ENCODE measurements around the gene CYP4B1. TPM values are rescaled to one million over a fixed set of nuclear protein-coding genes. Genes with fewer than 3 reads are reported as not detected.
"Not testable (repeated sequence)": the region's sequence is repeated elsewhere in the genome, so short reads cannot be mapped to it uniquely, and the experiment has no call there.

CYP4B1 gene
- polyA plus RNA-seq, 10 donors: 0.28 to 0.96 (median 0.51) TPM; not detected in 6

DNA sequence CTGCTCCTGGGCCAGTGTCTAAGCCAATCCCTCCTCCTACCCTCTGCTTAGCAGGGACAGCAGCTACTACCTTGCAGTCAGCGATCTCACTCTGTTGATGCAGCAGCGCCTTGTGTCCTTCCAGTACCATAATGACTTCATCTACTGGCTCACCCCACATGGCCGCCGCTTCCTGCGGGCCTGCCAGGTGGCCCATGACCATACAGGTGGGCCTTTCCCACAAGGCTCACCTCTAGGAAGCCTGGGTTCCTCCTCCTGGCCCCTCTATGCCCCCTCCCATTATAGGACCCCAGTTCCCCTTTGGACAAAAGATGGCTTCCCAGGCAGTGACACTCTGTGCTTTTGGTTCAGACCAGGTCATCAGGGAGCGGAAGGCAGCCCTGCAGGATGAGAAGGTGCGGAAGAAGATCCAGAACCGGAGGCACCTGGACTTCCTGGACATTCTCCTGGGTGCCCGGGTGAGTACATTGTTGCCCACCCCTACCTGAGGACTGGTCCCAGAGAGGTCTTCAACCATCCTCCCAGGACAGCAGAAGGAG lies 15.1 kb downstream of the CYP4B1 start:
- DNase-seq: no peak

DNA sequence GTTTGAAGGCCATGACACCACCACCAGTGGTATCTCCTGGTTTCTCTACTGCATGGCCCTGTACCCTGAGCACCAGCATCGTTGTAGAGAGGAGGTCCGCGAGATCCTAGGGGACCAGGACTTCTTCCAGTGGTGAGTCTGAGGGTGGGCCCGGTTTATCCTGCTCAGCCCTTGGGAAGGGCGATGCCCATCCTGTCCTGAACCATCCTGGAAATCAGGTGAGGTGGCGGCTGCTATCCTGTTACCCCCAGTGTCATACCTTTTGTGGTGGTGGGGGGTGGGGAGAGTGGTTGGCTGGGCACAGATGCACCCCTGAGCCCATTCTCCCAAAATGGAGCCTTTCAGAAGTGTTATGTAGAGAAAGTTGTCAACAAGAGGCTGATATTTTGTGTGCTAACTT lies 16.3 kb downstream of the CYP4B1 start:
- no peak for DNase-seq

DNA sequence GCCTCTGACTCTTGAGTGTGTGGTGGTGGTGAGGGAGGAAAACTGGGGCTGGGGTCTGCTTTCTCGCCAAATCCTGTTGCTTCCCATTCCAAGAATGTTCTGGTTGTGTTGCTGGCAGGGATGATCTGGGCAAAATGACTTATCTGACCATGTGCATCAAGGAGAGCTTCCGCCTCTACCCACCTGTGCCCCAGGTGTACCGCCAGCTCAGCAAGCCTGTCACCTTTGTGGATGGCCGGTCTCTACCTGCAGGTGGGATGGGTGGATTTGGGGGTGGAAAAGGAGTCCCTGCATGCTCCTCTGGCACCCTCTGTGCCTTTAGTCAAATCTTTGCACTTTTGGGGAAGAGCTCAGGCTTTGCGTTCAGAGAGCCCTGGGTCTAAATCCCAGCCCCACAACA lies 18.1 kb downstream of the CYP4B1 start:
- DNase-seq: no peak

DNA sequence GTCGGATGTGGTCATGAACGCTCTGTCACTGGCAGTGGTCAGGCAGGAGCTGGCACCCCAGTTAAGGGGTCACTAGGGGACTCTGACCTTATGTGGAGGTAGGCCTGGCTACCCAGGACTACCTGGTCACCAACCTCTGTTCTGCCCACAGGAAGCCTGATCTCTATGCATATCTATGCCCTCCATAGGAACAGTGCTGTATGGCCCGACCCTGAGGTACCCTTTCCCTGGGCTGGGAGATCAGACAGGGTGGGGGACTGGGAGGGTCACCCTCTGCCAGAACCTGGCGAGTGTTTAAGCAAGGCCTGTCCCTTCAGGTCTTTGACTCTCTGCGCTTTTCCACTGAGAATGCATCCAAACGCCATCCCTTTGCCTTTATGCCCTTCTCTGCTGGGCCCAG lies 19.0 kb downstream of the CYP4B1 start:
- no peak for DNase-seq

DNA sequence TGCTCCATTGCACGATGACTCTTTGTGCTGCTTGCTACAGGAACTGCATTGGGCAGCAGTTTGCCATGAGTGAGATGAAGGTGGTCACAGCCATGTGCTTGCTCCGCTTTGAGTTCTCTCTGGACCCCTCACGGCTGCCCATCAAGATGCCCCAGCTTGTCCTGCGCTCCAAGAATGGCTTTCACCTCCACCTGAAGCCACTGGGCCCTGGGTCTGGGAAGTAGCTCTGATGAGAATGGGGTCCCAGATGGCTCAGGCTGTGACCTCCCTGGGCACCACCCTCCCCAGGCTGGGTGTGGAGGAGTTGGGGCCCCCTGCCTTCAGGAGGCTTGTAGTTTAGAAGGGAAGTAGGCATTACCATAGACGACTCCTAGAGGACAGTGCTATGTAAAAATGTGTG lies 19.7 kb downstream of the CYP4B1 start:
- no peak for DNase-seq

DNA sequence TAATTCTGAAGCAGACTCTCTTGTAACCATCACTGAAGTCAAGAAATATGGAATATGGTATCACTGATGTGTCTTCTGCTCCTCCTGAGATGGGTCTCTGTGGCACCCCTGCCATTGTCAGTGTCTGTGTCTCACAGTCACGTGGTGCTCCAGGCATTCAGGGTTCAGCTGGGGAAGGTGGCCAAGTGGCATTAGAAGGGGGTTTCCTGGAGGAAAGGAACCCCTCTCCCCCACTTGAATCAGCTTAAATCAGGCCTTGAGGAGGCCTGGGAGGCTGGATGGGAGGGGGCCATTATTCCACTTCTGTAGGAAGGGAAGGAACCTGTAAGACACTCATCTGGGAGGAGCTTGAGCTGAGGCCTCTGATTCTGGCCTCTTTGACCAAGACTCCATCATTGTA lies 20.5 kb downstream of the CYP4B1 start:
- DNase-seq: no peak

DNA sequence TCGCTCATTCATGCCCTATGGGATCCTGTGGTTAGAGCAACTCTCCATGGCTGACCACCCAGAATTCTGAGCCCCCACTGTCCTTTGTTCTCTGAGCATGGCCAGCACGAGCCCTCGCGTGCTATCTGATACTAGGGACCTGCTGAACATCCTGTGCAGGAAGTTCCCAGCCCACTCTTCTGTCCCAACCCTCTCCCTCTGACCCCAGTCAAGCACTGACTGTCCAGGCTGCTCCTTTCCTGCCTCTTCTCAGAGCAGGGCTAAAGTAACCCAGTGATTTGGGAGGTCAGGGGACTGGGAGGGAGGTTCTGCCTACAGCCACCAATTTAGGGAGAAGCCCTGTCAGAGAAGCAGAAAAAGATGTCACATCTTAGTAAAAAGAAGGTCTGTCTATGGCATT lies 21.2 kb downstream of the CYP4B1 start:
- DNase-seq: no peak

DNA sequence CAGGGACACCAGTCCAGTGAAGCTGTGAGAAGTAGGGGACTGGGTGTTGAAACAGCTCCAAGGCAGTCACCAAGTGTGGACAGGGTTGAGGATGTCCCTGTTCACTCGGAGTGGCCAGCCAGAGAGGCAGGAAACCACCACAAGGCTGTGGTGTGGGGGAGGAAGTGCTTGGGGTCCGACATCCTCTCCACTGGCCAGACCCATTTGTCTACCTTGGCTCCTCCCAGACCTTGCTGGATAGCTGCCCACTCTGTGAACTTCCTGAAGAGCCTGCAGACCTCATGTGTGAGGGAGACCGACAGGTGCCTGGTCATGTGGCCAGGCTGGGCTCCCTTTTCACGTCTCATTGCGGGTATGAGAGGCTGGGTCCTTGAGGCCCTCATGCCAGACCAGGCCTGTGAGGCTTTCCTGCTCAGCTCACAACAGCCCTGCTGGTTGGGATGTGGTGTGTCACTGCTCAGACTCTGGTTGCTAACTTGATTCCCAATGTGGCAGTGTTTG lies 21.8 kb downstream of the CYP4B1 start:
- DNase-seq: no peak

DNA sequence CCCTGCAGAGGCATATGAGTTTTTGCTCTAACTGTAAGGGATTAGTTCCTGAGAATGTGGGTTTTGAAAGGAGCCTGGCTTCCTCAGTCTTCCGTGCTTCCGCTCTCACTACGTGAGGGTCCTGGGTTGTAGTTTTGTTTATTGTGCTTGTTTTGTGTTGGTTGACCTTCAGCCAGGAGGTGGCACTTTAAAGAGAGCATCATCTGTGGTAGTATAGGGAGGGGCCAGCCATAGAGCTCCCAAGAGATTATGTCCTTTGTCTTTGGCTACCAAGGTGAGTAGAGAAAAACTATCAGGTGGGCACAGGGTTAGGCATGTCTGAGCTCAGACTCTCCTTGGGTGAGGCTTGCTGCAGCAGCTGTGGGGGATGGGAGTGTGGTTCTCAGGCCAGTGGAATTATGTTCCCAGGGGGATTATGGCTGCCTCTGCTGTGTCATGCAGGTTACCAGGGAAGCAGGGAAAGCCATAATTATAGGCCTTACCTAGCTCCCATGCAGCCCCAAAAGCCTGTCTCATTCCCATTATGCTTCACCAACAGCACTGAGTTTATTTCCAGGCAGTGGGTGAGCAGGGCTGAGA lies 23.5 kb downstream of the CYP4B1 start:
- no peak for DNase-seq

DNA sequence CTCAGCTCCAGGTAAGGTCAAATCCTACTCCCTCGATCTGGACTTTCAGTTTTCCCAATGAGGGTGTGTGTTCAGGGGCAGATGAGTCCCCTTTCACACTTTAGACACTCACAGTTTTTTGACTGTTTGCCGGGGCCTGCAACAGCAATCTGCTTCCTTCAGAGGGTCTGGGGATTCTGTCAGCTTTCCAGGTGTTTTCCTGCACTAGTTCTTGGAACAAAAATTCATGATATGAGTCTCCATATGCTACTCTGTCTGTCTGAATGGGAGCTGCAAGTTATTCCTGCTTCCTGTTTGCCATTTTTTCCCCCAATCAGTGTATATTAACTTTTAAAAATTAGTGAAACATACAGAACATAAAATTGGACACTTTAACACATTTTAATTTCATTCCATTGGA lies 24.3 kb downstream of the CYP4B1 start:
- DNase-seq: no peak

DNA sequence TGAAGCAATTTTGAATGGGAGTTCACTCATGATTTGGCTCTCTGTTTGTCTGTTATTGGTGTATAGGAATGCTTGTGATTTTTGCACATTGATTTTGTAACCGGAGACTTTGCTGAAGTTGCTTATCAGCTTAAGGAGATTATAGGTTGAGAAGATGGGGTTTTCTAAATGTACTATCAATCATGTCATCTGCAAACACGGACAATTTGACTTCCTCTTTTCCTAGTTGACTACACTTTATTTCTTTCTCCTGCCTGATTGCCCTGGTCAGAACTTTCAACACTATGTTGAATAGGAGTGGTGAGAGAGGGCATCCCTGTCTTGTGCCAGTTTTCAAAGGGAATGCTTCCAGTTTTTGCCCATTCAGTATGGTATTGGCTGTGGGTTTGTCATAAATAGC lies 28.0 kb downstream of the CYP4B1 start:
- not testable (repeated sequence) for DNase-seq

DNA sequence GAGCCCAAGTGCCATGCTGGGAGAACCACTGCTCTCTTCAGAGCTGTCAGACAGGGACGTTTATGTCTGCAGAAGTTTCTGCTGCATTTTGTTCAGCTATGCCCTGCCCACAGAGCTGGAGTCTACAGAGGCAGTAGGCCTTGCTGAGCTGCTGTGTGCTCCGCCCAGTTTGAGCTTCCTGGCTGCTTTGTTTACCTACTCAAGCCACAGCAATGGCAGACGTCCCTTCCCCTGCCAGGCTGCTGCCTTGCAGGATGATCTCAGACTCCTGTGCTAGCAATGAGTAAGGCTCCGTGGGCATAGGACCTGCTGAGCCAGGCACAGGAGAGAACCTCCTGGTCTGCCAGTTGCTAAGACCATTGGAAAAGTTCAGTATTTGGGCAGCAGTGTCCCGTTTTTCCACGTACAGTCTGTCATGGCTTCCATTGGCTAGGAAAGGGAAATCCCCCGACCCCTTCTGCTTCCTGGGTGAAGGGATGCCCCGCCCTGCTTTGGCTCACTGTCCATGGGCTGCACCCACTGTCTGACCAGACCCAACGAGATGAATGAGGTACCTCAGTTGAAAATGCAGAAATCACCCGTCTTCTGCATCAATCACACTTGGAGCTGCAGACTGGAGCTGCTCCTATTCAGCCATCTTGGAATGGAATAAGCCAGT lies 31.9 kb downstream of the CYP4B1 start:
- DNase-seq: no peak

DNA sequence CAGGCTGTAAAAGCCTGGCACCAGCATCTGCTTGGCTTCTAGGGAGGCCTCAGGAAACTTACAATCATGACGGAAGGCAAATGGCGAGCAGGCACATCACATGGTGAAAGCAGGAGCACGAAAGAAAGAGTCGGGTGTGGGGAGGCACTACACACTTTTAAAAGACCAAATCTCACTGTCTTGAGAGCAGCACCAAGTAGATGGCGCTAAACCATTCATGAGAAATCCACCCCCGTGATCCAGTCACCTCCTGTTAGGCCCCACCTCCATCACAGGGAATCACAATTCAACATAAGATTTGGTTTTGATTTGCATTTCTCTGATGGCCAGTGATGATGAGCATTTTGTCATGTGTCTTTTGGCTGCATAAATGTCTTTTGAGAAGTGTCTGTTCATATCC lies 36.6 kb downstream of the CYP4B1 start:
- not testable (repeated sequence) for DNase-seq

DNA sequence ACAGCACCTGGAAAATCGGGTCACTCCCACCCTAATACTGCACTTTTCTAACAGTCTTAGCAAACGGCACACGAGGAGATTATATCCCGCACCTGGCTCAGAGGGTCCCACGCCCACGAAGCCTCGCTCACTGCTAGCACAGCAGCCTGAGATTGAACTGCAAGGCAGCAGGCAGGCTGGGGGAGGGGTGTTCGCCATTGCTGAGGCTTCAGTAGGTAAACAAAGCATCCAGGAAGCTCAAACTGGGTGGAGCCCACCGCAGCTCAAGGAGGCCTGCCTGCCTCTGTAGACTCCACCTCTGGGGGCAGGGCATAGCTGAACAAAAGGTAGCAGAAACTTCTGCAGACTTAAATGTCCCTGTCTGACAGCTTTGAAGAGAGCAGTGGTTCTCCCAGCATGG lies 47.5 kb downstream of the CYP4B1 start:
- not testable (repeated sequence) for DNase-seq

DNA sequence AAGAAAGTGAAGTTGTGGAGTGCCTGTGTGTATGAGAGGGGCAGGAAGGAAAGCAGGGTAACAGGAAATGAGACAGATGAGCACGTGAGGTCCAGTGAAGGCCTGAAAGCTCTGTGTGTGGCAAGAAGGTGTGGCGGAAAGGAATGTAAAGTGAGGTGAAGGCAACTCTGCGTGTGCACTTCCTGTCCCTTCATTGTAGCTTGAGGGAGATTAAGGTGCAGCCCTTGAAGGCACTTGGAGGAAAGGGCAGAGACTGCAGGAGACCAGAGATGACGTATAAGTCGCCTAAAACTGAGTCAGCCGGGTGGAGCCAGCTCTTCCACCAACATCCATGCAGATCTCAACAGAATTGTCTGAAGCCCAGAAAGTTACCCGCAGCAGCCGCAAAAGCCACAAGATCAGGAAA lies 58.8 kb downstream of the CYP4B1 start:
- not testable (repeated sequence) for DNase-seq

DNA sequence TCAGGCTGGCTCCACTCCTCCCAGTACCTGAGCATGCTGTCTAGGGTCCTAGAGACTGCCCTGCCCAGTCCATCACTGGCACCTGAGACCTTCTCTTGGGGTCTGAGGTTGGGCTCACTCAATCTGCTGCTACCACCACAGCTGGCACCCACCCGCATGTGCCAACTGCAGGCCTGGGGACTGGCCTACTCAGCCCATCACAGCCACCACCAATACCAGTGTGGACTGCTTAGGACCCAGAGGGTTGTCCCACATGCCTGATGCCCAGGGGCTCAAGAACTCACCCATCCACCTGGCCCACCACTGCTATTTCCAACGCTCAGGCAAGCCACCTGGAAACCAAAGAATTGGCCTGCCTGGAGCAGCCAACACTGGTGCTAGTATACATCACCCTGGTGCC lies 63.5 kb downstream of the CYP4B1 start:
- DNase-seq: no peak

Other genes starting within 250 kb of the CYP4B1 start
- not detected for gene KNCN, start 247.4 kb upstream of the CYP4B1 start, polyA plus RNA-seq (ENCODE audit: insufficient read length in 10 of 10)
- gene MKNK1, start 194.8 kb upstream of the CYP4B1 start, polyA plus RNA-seq (ENCODE audit: insufficient read length in 10 of 10): 10 to 100 TPM; 19.3 to 42.8 (median 25.2) TPM
- gene MOB3C, start 182.2 kb upstream of the CYP4B1 start, polyA plus RNA-seq (ENCODE audit: insufficient read length in 10 of 10): 10 to 100 TPM; 11.5 to 15.7 (median 12.7) TPM
- gene ATPAF1, start 130.7 kb upstream of the CYP4B1 start, polyA plus RNA-seq (ENCODE audit: insufficient read length in 10 of 10): 10 to 100 TPM; 52.2 to 70.5 (median 57.9) TPM
- gene TEX38, start 127.2 kb upstream of the CYP4B1 start, polyA plus RNA-seq (ENCODE audit: insufficient read length in 10 of 10): under 1 TPM in 4 of 10 donors, not detected in 6; 0.15 to 0.24 (median 0.21) TPM
- 100 to 1,000 TPM in 6 of 10 donors, 10 to 100 TPM in 4; 77.9 to 111 (median 101) TPM for gene EFCAB14, start 79.9 kb upstream of the CYP4B1 start, polyA plus RNA-seq (ENCODE audit: insufficient read length in 10 of 10)
- under 1 TPM in 5 of 10 donors, not detected in 5; 0.12 to 0.50 (median 0.19) TPM for gene CYP4A11, start 142.4 kb downstream of the CYP4B1 start, polyA plus RNA-seq (ENCODE audit: insufficient read length in 10 of 10)
- 1 to 10 TPM; 2.5 to 4.9 (median 3.3) TPM for gene CYP4X1, start 224.6 kb downstream of the CYP4B1 start, polyA plus RNA-seq (ENCODE audit: insufficient read length in 10 of 10)